Mesendoderm (in vitro differentiated cells): ENCODE results near the gene WDR86.
A peak's percentile ranks its signal among the peaks of the same experiment; 100 is the strongest.

Experiments used
- DNase-seq: peaks from one replicate; pipeline ENCODE4 v3.0.0; 2013
- H2AK5ac ChIP-seq: 2 replicates; pipeline ENCODE4 v1.6.1; 2013; ENCODE audit warnings: low read length, inconsistent platforms
- H2BK120ac ChIP-seq: 2 replicates; pipeline ENCODE4 v1.6.1; 2013; ENCODE audit warnings: low read depth, mild to moderate bottlenecking, low read length, moderate library complexity, mixed read lengths
- H2BK15ac ChIP-seq: replicated peaks from 2 replicates; pipeline ENCODE4 v1.6.1; 2013; ENCODE audit warnings: low read depth, mild to moderate bottlenecking, moderate library complexity
- H2BK5ac ChIP-seq: 2 replicates; pipeline ENCODE4 v1.6.1; 2013; ENCODE audit warnings: low read length, inconsistent platforms
- H3K18ac ChIP-seq: 2 replicates; pipeline ENCODE4 v1.6.1; 2013; ENCODE audit warnings: mild to moderate bottlenecking, low read length, mixed read lengths
- H3K23ac ChIP-seq: one replicate; pipeline ENCODE4 v1.6.1; 2013; ENCODE audit warnings: low read length
- H3K27ac ChIP-seq: 2 replicates; pipeline ENCODE4 v1.5.1; 2013; ENCODE audit warnings: low read depth, mild to moderate bottlenecking, inconsistent platforms, low read length, moderate library complexity
- H3K27me3 ChIP-seq: 2 replicates; pipeline ENCODE4 v1.6.1; 2013; ENCODE audit warnings: low read length, control low read depth, mild to moderate bottlenecking, inconsistent platforms; ENCODE audit not compliant: insufficient read depth, poor library complexity
- H3K36me3 ChIP-seq: 2 replicates; pipeline ENCODE4 v1.6.1; 2013; ENCODE audit warnings: low read length, inconsistent platforms; ENCODE audit not compliant: control insufficient read depth, insufficient read depth
- H3K4ac ChIP-seq: one replicate; pipeline ENCODE4 v1.6.1; 2013; ENCODE audit warnings: low read depth, mild to moderate bottlenecking, low read length, moderate library complexity
- H3K4me1 ChIP-seq: 2 replicates; pipeline ENCODE4 v1.6.1; 2013; ENCODE audit warnings: low read depth, low read length, inconsistent platforms; ENCODE audit not compliant: control insufficient read depth
- H3K4me2 ChIP-seq: 2 replicates; pipeline ENCODE4 v1.6.1; 2013; ENCODE audit warnings: low read length
- H3K4me3 ChIP-seq: 2 replicates; pipeline ENCODE4 v1.5.1; 2013; ENCODE audit warnings: mild to moderate bottlenecking, low read length
- H3K56ac ChIP-seq: one replicate; pipeline ENCODE4 v1.6.1; 2013; ENCODE audit warnings: low read length
- H3K79me1 ChIP-seq: 2 replicates; pipeline ENCODE4 v1.6.1; 2013; ENCODE audit warnings: low read length, inconsistent platforms
- H3K79me2 ChIP-seq: 2 replicates; pipeline ENCODE4 v1.6.1; 2013; ENCODE audit warnings: mild to moderate bottlenecking, low read length; ENCODE audit not compliant: control insufficient read depth, insufficient read depth
- H3K9ac ChIP-seq: 2 replicates; pipeline ENCODE4 v1.6.1; 2013; ENCODE audit warnings: low read length, inconsistent platforms
- H4K5ac ChIP-seq: one replicate; pipeline ENCODE4 v1.6.1; 2013; ENCODE audit warnings: low read length
- H4K8ac ChIP-seq: one replicate; pipeline ENCODE4 v1.6.1; 2013; ENCODE audit warnings: low read depth, mild to moderate bottlenecking, control low read depth, low read length, moderate library complexity
- WGBS: extraction: QIAGEN DNeasy Blood & Tissue Kit; methylation state at CpG from one replicate; pipeline ENCODE4 v1.1.7; 2013; ENCODE audit warnings: low lambda C conversion rate, missing lambda C conversion rate; ENCODE audit not compliant: insufficient coverage; ENCODE audit errors: extremely low coverage; 5-methylcytosine and 5-hydroxymethylcytosine counted together

Gene WDR86

GRCh38 chr7:151384352-151384697 is 25.5 kb downstream of the WDR86 start:
- no peaks in the 10 kb centered on the region for H3K4me1 ChIP-seq
- H3K79me2 ChIP-seq: no peaks in the 10 kb centered on the region
- H3K4me2 ChIP-seq: no peak overlapping the region
- no peak overlapping the region for H3K18ac ChIP-seq
- no peak overlapping the region for H3K56ac ChIP-seq
- no peak overlapping the region for H3K9ac ChIP-seq
- H4K5ac ChIP-seq: no peak overlapping the region
- H3K4ac ChIP-seq: no peak overlapping the region
- no peak overlapping the region for H2BK120ac ChIP-seq
- no peak overlapping the region for H2BK5ac ChIP-seq
- H4K8ac ChIP-seq: no peak overlapping the region
- peaks cover 11% of the 10 kb centered on the region for H3K27me3 ChIP-seq
- no peak overlapping the region for H3K27ac ChIP-seq
- no CpG with 5 or more reads among the region's 6 CpGs for WGBS
- no peaks in the 10 kb centered on the region for H3K79me1 ChIP-seq
- H3K4me3 ChIP-seq: no peak overlapping the region
- DNase-seq: no peak
- H3K36me3 ChIP-seq: no peaks in the 10 kb centered on the region
- H3K23ac ChIP-seq: no peak overlapping the region
- no peak overlapping the region for H2BK15ac ChIP-seq
- no peak overlapping the region for H2AK5ac ChIP-seq

- no CpG with 5 or more reads among the region's 15 CpGs for WGBS
- Histone ChIP-seq H3K4ac (no peak overlapping the region), H3K36me3 (no peaks in the 10 kb centered on the region), H3K4me2 (no peak overlapping the region), H3K23ac (no peak overlapping the region), H3K79me2 (no peaks in the 10 kb centered on the region), H3K4me3 (no peak overlapping the region), H3K27me3 (peaks cover 11% of the 10 kb centered on the region), H2BK120ac (no peak overlapping the region), H3K56ac (no peak overlapping the region), H4K5ac (no peak overlapping the region), H3K18ac (no peak overlapping the region), H3K4me1 (no peaks in the 10 kb centered on the region), H2AK5ac (no peak overlapping the region), H3K79me1 (no peaks in the 10 kb centered on the region), H2BK5ac (no peak overlapping the region), H4K8ac (no peak overlapping the region), H2BK15ac (no peak overlapping the region), H3K9ac (no peak overlapping the region), H3K27ac (no peak overlapping the region)
- DNase-seq: no peak
Observed at GRCh38 chr7:151383638-151384351, 26.0 kb downstream of the WDR86 start.

DNA sequence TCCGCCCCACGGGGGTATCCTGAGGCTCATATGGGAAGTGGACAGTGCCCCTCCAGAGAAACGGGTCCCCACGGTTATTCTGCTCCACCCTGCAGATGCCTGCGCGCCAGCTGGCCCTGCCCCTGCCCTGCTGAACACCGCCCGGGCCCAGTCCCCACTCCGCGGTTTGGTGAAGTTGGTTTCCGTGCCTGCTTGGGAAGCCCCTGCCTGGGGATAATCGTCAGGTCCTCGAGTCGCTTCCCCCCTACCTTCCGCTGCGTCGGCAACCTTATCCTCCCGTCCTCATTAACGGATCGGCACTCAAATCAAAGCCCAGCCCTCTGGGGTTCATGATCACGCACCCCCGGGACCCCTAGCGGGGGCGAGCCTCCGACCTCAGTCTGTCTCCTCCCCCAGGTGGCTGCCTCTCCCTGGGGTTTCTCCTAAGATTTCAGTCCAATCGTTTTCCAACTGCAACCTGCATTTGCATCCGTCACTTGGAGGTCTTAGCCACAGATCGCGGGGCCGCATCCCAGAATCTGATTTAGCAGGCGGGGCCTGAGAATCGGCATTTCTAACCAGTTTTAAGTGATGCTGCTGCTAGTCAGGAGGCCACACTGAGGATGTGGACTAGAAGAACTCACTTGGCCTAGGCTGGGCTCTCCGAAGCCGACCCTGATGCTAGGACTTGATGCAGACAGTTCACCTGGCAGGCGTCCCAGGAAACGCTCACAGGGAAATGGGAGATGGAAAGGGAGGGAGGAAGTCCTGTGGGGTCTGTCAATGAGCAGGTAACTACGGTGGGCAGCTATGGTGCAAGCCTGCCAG is 27.6 kb downstream of the WDR86 start:
- DNase-seq: no peak
- WGBS: no CpG with 5 or more reads among the region's 37 CpGs

GRCh38 chr7:151381348-151382078 is 28.3 kb downstream of the WDR86 start:
- Histone ChIP-seq H4K8ac (no peak overlapping the region), H3K4me3 (no peak overlapping the region), H3K4me2 (peak overlapping the region; percentile 46), H3K4me1 (no peaks in the 10 kb centered on the region), H3K27ac (no peak overlapping the region), H3K56ac (peak overlapping the region; percentile 15), H3K79me2 (no peaks in the 10 kb centered on the region), H3K27me3 (peaks cover 11% of the 10 kb centered on the region), H3K79me1 (no peaks in the 10 kb centered on the region), H3K23ac (peak overlapping the region; percentile 89), H3K4ac (no peak overlapping the region), H3K36me3 (no peaks in the 10 kb centered on the region), H4K5ac (no peak overlapping the region), H2BK5ac (no peak overlapping the region), H2BK15ac (no peak overlapping the region), H2AK5ac (no peak overlapping the region), H3K18ac (no peak overlapping the region), H3K9ac (peak overlapping the region; percentile 49), H2BK120ac (no peak overlapping the region)
- DNase-seq: peak; percentile 53
- no CpG with 5 or more reads among the region's 83 CpGs for WGBS

More for the DNA sequence above, 27.6 kb downstream of the WDR86 start:
- Histone ChIP-seq H3K79me1 (no peaks in the 10 kb centered on the region), H2AK5ac (no peak overlapping the region), H3K18ac (no peak overlapping the region), H3K79me2 (no peaks in the 10 kb centered on the region), H2BK15ac (no peak overlapping the region), H4K8ac (no peak overlapping the region), H2BK120ac (no peak overlapping the region), H3K36me3 (no peaks in the 10 kb centered on the region), H3K4me1 (no peaks in the 10 kb centered on the region), H3K4ac (no peak overlapping the region), H3K56ac (peak overlapping the region; percentile 15), H3K4me3 (no peak overlapping the region), H3K9ac (peak overlapping the region; percentile 19), H2BK5ac (no peak overlapping the region), H3K27me3 (peaks cover 11% of the 10 kb centered on the region), H4K5ac (no peak overlapping the region), H3K27ac (no peak overlapping the region), H3K23ac (peak overlapping the region; percentile 66), H3K4me2 (peak overlapping the region; percentile 46)

DNA sequence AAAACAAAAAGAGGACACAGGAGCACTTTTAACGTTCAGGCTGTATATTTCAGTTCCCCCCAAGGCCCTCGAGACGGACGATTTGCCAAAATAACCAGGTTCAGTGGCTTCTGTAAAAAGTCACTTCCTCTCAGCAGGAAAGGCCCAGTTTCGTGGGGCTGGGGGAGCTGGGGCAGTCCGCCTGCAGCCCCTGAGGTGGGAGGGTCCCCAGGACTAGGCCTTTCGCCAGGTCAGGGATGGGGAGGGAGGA is 28.8 kb downstream of the WDR86 start:
- Histone ChIP-seq H3K4me3 (no peak overlapping the region), H3K36me3 (no peaks in the 10 kb centered on the region), H3K9ac (no peak overlapping the region), H4K5ac (no peak overlapping the region), H3K79me1 (no peaks in the 10 kb centered on the region), H3K4me1 (no peaks in the 10 kb centered on the region), H4K8ac (no peak overlapping the region), H2AK5ac (no peak overlapping the region), H3K56ac (peak overlapping the region; percentile 12), H3K4me2 (peak overlapping the region; percentile 13), H2BK15ac (no peak overlapping the region), H3K23ac (no peak overlapping the region), H3K18ac (no peak overlapping the region), H2BK5ac (no peak overlapping the region), H3K27me3 (peaks cover 11% of the 10 kb centered on the region), H3K79me2 (no peaks in the 10 kb centered on the region), H3K4ac (no peak overlapping the region), H2BK120ac (no peak overlapping the region), H3K27ac (no peak overlapping the region)
- no CpG with 5 or more reads among the region's 7 CpGs for WGBS
- DNase-seq: no peak
